ENCODE data around the gene GPT2. TPM values are rescaled to one million over a fixed set of nuclear protein-coding genes. Genes with fewer than 3 reads are reported as not detected.

The GPT2 gene
- total RNA-seq, 4 donors from 2014 or later: 57.5 to 138 (median 105) TPM

GRCh38 chr16:46926470-46927225 lies 42.5 kb downstream of the GPT2 start:
- DNase-seq (ENCODE audit: low spot score): no peak
- TF ChIP-seq CTCF (IDR thresholded peaks at IDR 0.05): no peak
- no peak for ATAC-seq (ENCODE audit: low FRiP score)

- no peak for TF ChIP-seq CTCF (IDR thresholded peaks at IDR 0.05)
- no peak for ATAC-seq (ENCODE audit: low FRiP score)
These were observed 43.1 kb downstream of the GPT2 start for GRCh38 chr16:46927273-46927672.

GRCh38 chr16:46928811-46929210 lies 44.6 kb downstream of the GPT2 start:
- no peak for DNase-seq (ENCODE audit: low spot score)
- no peak for ATAC-seq (ENCODE audit: low FRiP score)
- no peak for TF ChIP-seq CTCF (IDR thresholded peaks at IDR 0.05)

More at GRCh38 chr16:46927273-46927672, 43.1 kb downstream of the GPT2 start:
- DNase-seq (ENCODE audit: low spot score): no peak

- DNase-seq (ENCODE audit: low spot score) (peak; percentile 42), ATAC-seq (ENCODE audit: low FRiP score) (peak; percentile 55)
- TF ChIP-seq CTCF (IDR thresholded peaks at IDR 0.05): no peak
These were observed 45.5 kb downstream of the GPT2 start for GRCh38 chr16:46929378-46930332.

GRCh38 chr16:46930861-46931260 lies 46.7 kb downstream of the GPT2 start:
- DNase-seq (ENCODE audit: low spot score) (no peak), ATAC-seq (ENCODE audit: low FRiP score) (no peak)
- TF ChIP-seq CTCF (IDR thresholded peaks at IDR 0.05): no peak

- DNase-seq (ENCODE audit: low spot score): no peak
- no peak for ATAC-seq (ENCODE audit: low FRiP score)
- no peak for TF ChIP-seq CTCF (IDR thresholded peaks at IDR 0.05)
These were observed 48.6 kb downstream of the GPT2 start for GRCh38 chr16:46932802-46933201.

All from omental fat pad (tissue), 4 donors.